Suprapubic skin (tissue), 4 donors: Measurements from ENCODE around the gene SLC2A4RG. TPM values are rescaled to one million over a fixed set of nuclear protein-coding genes. Genes with fewer than 3 reads are reported as not detected.

Experiments
- DNase-seq, 2 donors: peaks; one replicate each; pipeline ENCODE4 v3.0.0-alpha.2; 2019; ENCODE audit warnings: low spot score in 2 of 2
- H3K27ac ChIP-seq: fragments of 200-600 bp; sonication (generic); one replicate; pipeline ENCODE4 v1.5.1; 2019
- H3K27me3 ChIP-seq: fragments of 200-600 bp; sonication (generic); one replicate; pipeline ENCODE4 v1.5.1; 2019
- H3K36me3 ChIP-seq: fragments of 200-600 bp; sonication (generic); one replicate; pipeline ENCODE4 v1.5.1; 2019
- H3K4me1 ChIP-seq: fragments of 200-600 bp; sonication (generic); one replicate; pipeline ENCODE4 v1.5.1; 2019
- H3K4me3 ChIP-seq: fragments of 200-600 bp; sonication (generic); one replicate; pipeline ENCODE4 v1.5.1; 2019; ENCODE audit warnings: mild to moderate bottlenecking
- H3K9me3 ChIP-seq: fragments of 200-600 bp; sonication (generic); one replicate; pipeline ENCODE4 v1.5.1; 2019
- EP300 ChIP-seq: sonication (generic); formaldehyde crosslinking; IDR thresholded peaks from one replicate; pipeline ENCODE4 v1.6.1; 2017; ENCODE audit warnings: antibody characterized with exemption
- POLR2A ChIP-seq, 2 donors: fragments of 450-650 bp; IDR thresholded peaks; one replicate each; pipeline ENCODE4 v1.6.1; 2017; ENCODE audit warnings: antibody characterized with exemption in 2 of 2, mild to moderate bottlenecking in 2 of 2, moderate library complexity in 2 of 2
- POLR2AphosphoS5 ChIP-seq, 3 donors: sonication (generic); formaldehyde crosslinking; IDR thresholded peaks; one replicate each; pipeline ENCODE4 v1.6.1; 2017; ENCODE audit warnings: antibody characterized with exemption in 3 of 3
- WGBS: methylation state at CpG from one replicate; pipeline ENCODE4 v1.1.5; 2018; 5-methylcytosine and 5-hydroxymethylcytosine counted together
- total RNA-seq, 4 donors: library from RNA; depleted of rRNA; stranded (reverse); fragments of >200 nt; gene quantifications; one replicate each; pipeline ENCODE4 v1.1.0, GENCODE V29; 2016
- TF ChIP-seq, protein P1 (sequence below), 2 donors: fragments of 200-600 bp in 1 of 2; fragments of 450-650 bp in 1 of 2; sonication (generic) in 1 of 2; IDR thresholded peaks; one replicate each; pipeline ENCODE4 v1.5.1; 2016 to 2019; ENCODE audit warnings: antibody characterized with exemption in 2 of 2, mild to moderate bottlenecking in 1 of 2, moderate library complexity in 1 of 2

SLC2A4RG gene
- total RNA-seq, 4 donors from 2014 or later = 96.9 to 118 (median 107) TPM

DNA sequence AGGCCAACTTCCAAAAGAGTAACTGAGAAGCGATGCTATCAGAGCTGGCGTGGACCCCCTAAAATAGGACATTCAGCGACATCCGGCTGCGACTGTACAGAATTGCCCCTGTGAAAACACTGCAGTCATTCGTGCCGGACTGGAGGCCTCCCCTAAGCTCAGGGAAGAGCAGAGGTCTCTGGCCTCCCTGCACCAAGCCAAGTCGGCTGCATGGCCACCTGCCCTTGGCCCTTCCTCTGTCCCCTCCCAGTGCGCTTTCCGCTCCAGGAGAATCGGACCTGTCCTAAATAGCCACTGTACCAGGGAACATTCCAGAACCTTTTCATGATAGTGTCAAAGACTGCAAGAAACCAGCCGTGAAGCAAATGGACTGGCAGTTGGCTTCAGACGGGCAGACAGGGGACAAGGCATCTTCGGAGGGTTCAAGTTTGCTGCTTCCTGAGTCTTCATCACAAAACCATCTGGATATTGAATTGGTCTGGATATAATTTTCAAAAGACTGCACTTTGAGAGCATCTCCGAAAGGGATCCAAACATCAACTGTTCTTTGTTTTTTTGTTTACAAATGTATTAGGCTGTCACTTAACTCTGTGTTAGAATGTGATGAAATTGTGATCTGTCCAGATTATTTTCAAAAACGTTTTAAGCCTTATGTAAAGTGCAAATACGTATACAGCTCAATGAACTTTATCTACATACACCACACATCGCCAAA is 16.5 kb downstream of the SLC2A4RG start:
- WGBS = 85% methylated on average over 18 of the region's 18 CpGs
- Histone ChIP-seq H3K27me3 (no peaks in the 10 kb centered on the region), H3K9me3 (no peaks in the 10 kb centered on the region), H3K36me3 (peaks cover 11% of the 10 kb centered on the region), H3K4me3 (no peak overlapping the region), H3K4me1 (no peaks in the 10 kb centered on the region), H3K27ac (no peak overlapping the region)
- TF ChIP-seq, protein P1, sequence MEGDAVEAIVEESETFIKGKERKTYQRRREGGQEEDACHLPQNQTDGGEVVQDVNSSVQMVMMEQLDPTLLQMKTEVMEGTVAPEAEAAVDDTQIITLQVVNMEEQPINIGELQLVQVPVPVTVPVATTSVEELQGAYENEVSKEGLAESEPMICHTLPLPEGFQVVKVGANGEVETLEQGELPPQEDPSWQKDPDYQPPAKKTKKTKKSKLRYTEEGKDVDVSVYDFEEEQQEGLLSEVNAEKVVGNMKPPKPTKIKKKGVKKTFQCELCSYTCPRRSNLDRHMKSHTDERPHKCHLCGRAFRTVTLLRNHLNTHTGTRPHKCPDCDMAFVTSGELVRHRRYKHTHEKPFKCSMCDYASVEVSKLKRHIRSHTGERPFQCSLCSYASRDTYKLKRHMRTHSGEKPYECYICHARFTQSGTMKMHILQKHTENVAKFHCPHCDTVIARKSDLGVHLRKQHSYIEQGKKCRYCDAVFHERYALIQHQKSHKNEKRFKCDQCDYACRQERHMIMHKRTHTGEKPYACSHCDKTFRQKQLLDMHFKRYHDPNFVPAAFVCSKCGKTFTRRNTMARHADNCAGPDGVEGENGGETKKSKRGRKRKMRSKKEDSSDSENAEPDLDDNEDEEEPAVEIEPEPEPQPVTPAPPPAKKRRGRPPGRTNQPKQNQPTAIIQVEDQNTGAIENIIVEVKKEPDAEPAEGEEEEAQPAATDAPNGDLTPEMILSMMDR (IDR thresholded peaks at IDR 0.05) = no peak
- no peak for TF ChIP-seq EP300
- no peak for TF ChIP-seq POLR2AphosphoS5 (IDR thresholded peaks at IDR 0.05)
- TF ChIP-seq POLR2A (IDR thresholded peaks at IDR 0.05) = no peak
- no peak for DNase-seq

DNA sequence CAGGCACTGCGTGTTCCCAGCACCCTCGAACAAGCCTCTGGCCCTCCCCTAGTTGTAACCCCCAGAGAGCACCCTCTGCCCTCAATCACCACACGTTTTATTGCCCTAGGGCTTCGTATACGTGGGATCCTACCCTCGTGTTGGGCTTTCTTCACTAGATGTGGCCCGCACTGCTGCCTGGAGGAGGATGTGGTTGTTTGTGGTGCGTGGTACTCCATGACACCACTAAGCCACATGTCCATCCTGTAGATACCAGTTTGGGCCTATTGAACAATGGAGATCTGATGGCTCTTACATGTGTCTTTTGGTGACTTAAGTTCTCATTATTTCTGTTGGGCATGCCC is 17.0 kb downstream of the SLC2A4RG start:
- Histone ChIP-seq H3K4me3 (no peak overlapping the region), H3K27ac (no peak overlapping the region), H3K27me3 (no peaks in the 10 kb centered on the region), H3K36me3 (peaks cover 11% of the 10 kb centered on the region), H3K4me1 (no peaks in the 10 kb centered on the region), H3K9me3 (no peaks in the 10 kb centered on the region)
- TF ChIP-seq POLR2A (IDR thresholded peaks at IDR 0.05) (no peak), EP300 (no peak)
- TF ChIP-seq, protein P1 (IDR thresholded peaks at IDR 0.05) = no peak
- DNase-seq = no peak
- WGBS = 74% methylated on average over 8 of the region's 8 CpGs

DNA sequence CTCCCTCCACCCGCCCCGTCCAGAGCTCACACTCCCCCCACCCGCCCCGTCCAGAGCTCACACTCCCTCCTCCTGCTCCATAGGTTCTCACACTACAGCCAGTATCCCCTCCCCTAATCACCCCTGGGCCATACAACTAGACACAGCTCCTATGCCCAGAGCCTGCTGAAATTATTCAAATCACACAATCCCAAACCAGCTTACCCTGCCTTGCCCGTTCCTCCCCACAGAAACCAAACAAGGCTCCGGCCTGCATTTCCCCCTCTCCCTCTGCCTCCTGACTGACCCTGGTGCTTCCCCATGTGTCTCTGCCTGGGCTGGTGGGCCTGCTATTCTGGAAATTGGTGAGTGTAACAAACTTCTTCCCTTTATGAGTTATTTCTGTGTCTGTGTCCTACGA is 18.6 kb downstream of the SLC2A4RG start:
- Histone ChIP-seq H3K9me3 (no peaks in the 10 kb centered on the region), H3K27me3 (no peaks in the 10 kb centered on the region), H3K4me1 (no peaks in the 10 kb centered on the region), H3K27ac (no peak overlapping the region), H3K36me3 (peaks cover 3% of the 10 kb centered on the region), H3K4me3 (no peak overlapping the region)
- 91% methylated on average over 4 of the region's 7 CpGs for WGBS
- TF ChIP-seq POLR2AphosphoS5 (IDR thresholded peaks at IDR 0.05) (no peak), EP300 (no peak), POLR2A (IDR thresholded peaks at IDR 0.05) (no peak)
- TF ChIP-seq, protein P1 (IDR thresholded peaks at IDR 0.05) = no peak
- no peak for DNase-seq

DNA sequence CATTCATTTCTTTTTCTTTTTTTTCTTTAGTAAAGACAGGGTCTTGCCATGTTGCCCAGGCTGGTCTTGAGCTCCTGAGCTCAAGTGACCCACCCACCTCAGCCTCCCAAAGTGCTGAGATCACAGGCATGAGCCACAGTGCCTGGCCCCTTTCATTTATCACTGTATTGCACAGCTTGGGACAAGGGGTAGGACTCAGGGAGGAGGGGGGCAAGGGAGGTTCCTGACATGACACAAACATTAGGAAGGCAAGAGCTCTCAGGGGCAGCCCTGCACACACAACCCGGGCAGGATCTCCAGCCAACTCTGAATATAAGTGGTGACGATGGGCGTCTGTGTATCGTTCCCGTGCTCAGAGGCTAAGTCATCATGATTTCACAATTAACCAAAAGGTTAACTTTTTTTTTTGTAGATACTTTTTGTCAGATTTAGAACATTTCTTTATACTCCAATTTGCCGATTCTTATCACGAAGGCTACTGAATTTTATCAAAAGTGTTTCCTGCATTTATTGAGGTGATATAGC is 19.9 kb downstream of the SLC2A4RG start:
- H3K4me1 ChIP-seq = no peaks in the 10 kb centered on the region
- no peak overlapping the region for H3K27ac ChIP-seq
- H3K9me3 ChIP-seq = no peaks in the 10 kb centered on the region
- no peak for TF ChIP-seq POLR2A (IDR thresholded peaks at IDR 0.05)
- TF ChIP-seq EP300 = no peak
- TF ChIP-seq POLR2AphosphoS5 (IDR thresholded peaks at IDR 0.05) = no peak
- TF ChIP-seq, protein P1 (IDR thresholded peaks at IDR 0.05) = no peak
- 82% methylated on average over 7 of the region's 7 CpGs for WGBS
- no peak overlapping the region for H3K4me3 ChIP-seq
- DNase-seq = no peak
- no peaks in the 10 kb centered on the region for H3K27me3 ChIP-seq
- no peaks in the 10 kb centered on the region for H3K36me3 ChIP-seq

DNA sequence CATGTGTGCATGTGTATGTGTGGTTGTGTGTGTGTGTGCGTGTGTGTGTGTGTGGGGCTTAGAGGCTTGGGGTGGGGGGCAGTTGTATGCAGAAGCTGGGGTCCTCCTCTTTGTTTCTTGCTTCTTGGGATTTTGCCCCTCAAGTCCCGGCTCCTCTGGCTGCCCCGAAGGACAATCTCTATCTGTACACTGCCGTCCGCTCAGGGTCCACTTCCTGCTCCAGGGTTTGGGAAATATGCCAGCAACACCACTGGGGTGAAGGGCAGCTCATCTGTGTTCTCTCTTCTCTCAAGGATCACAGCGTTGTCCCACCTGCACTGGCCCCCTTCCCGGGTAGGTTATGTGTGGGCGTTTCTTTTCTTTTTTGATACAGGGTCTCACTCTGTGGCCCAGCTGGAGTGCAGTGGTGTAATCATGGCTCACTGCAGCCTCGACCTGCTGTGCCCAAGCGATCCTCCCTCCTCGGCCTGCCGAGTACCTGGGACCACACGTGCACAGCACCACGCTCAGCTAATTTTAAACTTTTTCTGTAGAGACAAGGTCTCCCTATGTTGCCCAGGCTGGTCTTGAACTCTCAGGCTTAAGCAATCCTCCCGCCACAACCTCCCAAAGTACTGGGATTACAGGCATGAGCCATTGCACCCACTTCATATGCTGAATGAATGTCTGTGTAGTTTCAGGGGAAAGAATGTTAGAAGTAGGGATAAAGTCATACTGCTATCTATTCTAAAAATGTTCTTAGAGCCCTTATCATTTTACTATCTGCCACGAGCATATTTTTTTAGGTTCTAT is 25.7 kb downstream of the SLC2A4RG start:
- no peak for DNase-seq
- Histone ChIP-seq H3K4me1 (no peaks in the 10 kb centered on the region), H3K27ac (no peak overlapping the region), H3K36me3 (peaks cover 24% of the 10 kb centered on the region), H3K27me3 (no peaks in the 10 kb centered on the region), H3K9me3 (no peaks in the 10 kb centered on the region), H3K4me3 (no peak overlapping the region)
- 86% methylated on average over 16 of the region's 16 CpGs for WGBS
- TF ChIP-seq EP300 (no peak), POLR2AphosphoS5 (IDR thresholded peaks at IDR 0.05) (no peak)
